CD4-positive, CD25-positive, alpha-beta regulatory T cell (primary cell): ENCODE results near the gene NCF4. TPM values are rescaled to one million over a fixed set of nuclear protein-coding genes. Genes with fewer than 3 reads are reported as not detected.
A peak's percentile ranks its signal among the peaks of the same experiment; 100 is the strongest.

Experiments used
- ATAC-seq, 2 donors: fragments of 150-1000 bp; cut with Tn5 transposase; one replicate each; pipeline ENCODE4 v1.10.0; 2021; ENCODE audit warnings: low read depth in 2 of 2, moderate number of reproducible peaks in 2 of 2, moderate library complexity in 1 of 2
- DNase-seq, 3 donors: peaks; one replicate each; pipeline versions ENCODE4 v3.0.0 to v3.0.0-alpha.2; 2012 to 2022; ENCODE audit warnings: mixed read lengths in 1 of 3
- H3K27ac ChIP-seq: one replicate; pipeline ENCODE4 v1.7.0; 2013; ENCODE audit warnings: mild to moderate bottlenecking, low read length; ENCODE audit not compliant: insufficient read depth, poor library complexity, severe bottlenecking
- H3K27me3 ChIP-seq: one replicate; pipeline ENCODE4 v1.7.0; 2013; ENCODE audit warnings: low read length; ENCODE audit not compliant: control insufficient read depth, insufficient read depth
- H3K36me3 ChIP-seq: one replicate; pipeline ENCODE4 v1.7.0; 2013; ENCODE audit warnings: mild to moderate bottlenecking, low read length, moderate library complexity; ENCODE audit not compliant: control insufficient read depth, insufficient read depth
- H3K4me1 ChIP-seq: 2 replicates; pipeline ENCODE4 v1.7.0; 2013; ENCODE audit warnings: mild to moderate bottlenecking, low read length; ENCODE audit not compliant: insufficient read depth, control insufficient read depth, poor library complexity, severe bottlenecking
- H3K4me3 ChIP-seq: one replicate; pipeline ENCODE4 v1.7.0; 2013; ENCODE audit warnings: low read depth, mild to moderate bottlenecking, low read length, moderate library complexity
- H3K9me3 ChIP-seq, 2 experiments: 1 replicate in 1 of 2; 2 replicates in 1 of 2; pipeline ENCODE4 v1.7.0; 2013; ENCODE audit warnings: low read length in 2 of 2, mild to moderate bottlenecking in 1 of 2, moderate library complexity in 1 of 2; ENCODE audit not compliant: control insufficient read depth in 2 of 2
- H3K27ac Mint-ChIP-seq, 3 donors: one replicate each; pipeline ENCODE4 v1.8.0; 2020 to 2022; ENCODE audit warnings: mild to moderate bottlenecking in 3 of 3, mixed read lengths in 3 of 3, moderate library complexity in 2 of 3
- H3K27me3 Mint-ChIP-seq: one replicate; pipeline ENCODE4 v1.8.0; 2022; ENCODE audit warnings: mild to moderate bottlenecking, mixed read lengths
- H3K36me3 Mint-ChIP-seq: one replicate; pipeline ENCODE4 v1.8.0; 2020; ENCODE audit warnings: mixed read lengths
- H3K4me1 Mint-ChIP-seq, 4 donors: one replicate each; pipeline ENCODE4 v1.8.0; 2020 to 2022; ENCODE audit warnings: mixed read lengths in 4 of 4, mild to moderate bottlenecking in 1 of 4
- H3K4me3 Mint-ChIP-seq, 4 donors: one replicate each; pipeline ENCODE4 v1.8.0; 2020 to 2022; ENCODE audit warnings: mild to moderate bottlenecking in 4 of 4, mixed read lengths in 4 of 4, moderate library complexity in 3 of 4
- H3K9me3 Mint-ChIP-seq, 7 donors: one replicate each; pipeline ENCODE4 v1.8.0; 2020 to 2022; ENCODE audit warnings: mixed read lengths in 7 of 7, mild to moderate bottlenecking in 3 of 7, moderate library complexity in 2 of 7
- polyA plus RNA-seq, 4 donors: library from polyadenylated mRNA; unstranded; fragments of 300-500 nt; fragmentation: Illumina TruSeq; gene quantifications; one replicate each; pipeline ENCODE4 v1.2.3, GENCODE V29; 2021
- total RNA-seq: library from RNA; stranded (reverse); gene quantifications from one replicate; pipeline ENCODE4 v1.2.3, GENCODE V29; 2022

NCF4 gene
- total and polyA plus RNA-seq, 5 donors from 2014 or later, result 53.1 to 126 (median 63.6) TPM

DNA sequence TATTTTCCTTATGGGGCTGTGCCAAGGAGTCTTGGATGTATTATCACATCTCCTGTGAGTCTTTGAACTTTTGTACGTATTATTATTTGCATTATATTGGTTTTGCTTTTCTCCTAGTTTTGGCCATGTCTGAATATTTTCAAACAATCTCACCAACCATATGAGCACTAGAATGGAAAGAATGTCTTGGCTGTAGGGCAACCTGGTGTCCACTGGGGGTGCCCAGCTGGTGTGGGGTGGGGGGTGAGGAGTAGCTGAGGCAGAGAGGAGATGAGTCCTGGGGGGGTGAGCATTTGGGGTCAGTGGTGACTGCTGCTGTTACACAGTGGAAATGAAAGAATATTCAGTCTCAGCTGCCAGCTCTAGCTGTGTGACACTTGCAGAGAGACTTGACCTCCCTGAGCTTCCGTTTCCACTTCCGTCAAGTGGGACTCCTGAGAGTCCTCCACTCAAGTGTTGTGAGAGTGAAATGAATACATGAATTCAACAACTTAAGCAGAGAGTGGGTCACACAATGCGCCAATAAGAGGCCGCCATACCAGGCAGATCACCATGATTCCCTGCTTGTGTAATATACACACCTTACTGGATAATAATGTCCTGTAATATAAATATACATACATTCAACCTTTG is 31.3 kb upstream of the NCF4 start:
- no peak overlapping the region for H3K4me3 Mint-ChIP-seq
- H3K27ac Mint-ChIP-seq, result no peak overlapping the region

DNA sequence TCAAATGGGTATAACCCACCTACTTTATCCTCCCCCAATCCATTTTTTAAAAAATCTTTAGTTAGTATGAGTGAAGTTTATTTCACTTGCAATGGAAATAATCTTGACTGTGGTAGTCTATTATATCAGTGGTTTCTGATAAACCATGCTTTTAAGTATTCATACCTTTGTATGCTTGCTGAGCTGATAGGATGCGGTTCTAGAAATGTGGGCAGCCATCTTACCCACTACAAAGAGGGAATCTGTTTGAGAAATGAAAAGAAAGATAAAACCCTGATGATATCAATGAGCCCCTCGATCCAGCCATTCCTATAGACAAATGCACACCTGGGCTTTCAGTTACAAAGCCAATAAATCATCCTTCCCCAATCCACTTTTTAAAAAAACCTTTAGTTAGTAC is 30.2 kb upstream of the NCF4 start:
- peaks cover 4% of the 10 kb centered on the region for H3K4me1 ChIP-seq
- H3K27ac ChIP-seq, result no peak overlapping the region
- Mint-ChIP-seq H3K9me3 (peaks cover 0 to 5% (median 0%) of the 10 kb centered on the region in 7 donors), H3K27ac (no peak overlapping the region), H3K4me1 (peaks cover 5 to 26% (median 19%) of the 10 kb centered on the region in 4 donors), H3K36me3 (no peaks in the 10 kb centered on the region), H3K27me3 (peaks cover 13% of the 10 kb centered on the region), H3K4me3 (peak overlapping the region in 3 of 4 donors; percentile 2 to 59 (median 6))
- no peaks in the 10 kb centered on the region for H3K36me3 ChIP-seq
- peak overlapping the region; percentile 5 for H3K4me3 ChIP-seq
- ATAC-seq (peak; percentile 53 to 61), DNase-seq (peak in 1 of 3 donors; percentile 20)
- H3K27me3 ChIP-seq, result no peaks in the 10 kb centered on the region
- H3K9me3 ChIP-seq, result no peaks in the 10 kb centered on the region

More for the DNA sequence above, 31.3 kb upstream of the NCF4 start:
- Mint-ChIP-seq H3K4me1 (peaks cover 5 to 26% (median 19%) of the 10 kb centered on the region in 4 donors), H3K27me3 (peaks cover 13% of the 10 kb centered on the region), H3K9me3 (peaks cover 0 to 5% (median 0%) of the 10 kb centered on the region in 7 donors), H3K36me3 (no peaks in the 10 kb centered on the region)
- ATAC-seq (no peak), DNase-seq (no peak)
- Histone ChIP-seq H3K9me3 (no peaks in the 10 kb centered on the region), H3K4me1 (peaks cover 4% of the 10 kb centered on the region), H3K36me3 (no peaks in the 10 kb centered on the region), H3K27me3 (no peaks in the 10 kb centered on the region), H3K27ac (no peak overlapping the region), H3K4me3 (no peak overlapping the region)

DNA sequence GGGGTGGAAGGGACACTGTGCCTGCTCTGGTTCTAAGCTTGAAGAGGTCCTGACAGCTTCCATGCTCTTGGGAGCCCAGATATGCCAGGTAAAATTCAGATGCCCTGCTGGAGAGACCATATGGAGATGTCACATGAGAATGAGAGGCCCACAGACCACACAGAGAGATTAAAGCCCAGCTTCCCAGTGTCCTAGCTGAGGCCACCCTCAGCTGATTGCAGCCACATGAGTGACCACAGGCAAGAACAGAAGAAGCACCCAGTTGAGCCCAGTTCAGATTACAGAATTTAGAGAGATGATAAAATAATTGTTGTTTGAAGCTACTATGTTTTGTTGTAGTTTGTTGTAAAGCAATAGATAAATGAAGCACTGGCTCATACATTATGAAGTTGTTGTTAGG is 29.6 kb upstream of the NCF4 start:
- H3K4me1 ChIP-seq, result peaks cover 4% of the 10 kb centered on the region
- H3K27ac ChIP-seq, result no peak overlapping the region
- ATAC-seq, result no peak
- no peaks in the 10 kb centered on the region for H3K9me3 ChIP-seq
- Mint-ChIP-seq H3K36me3 (no peaks in the 10 kb centered on the region), H3K27me3 (peaks cover 13% of the 10 kb centered on the region), H3K4me3 (no peak overlapping the region), H3K4me1 (peaks cover 5 to 26% (median 19%) of the 10 kb centered on the region in 4 donors), H3K9me3 (peaks cover 0 to 5% (median 0%) of the 10 kb centered on the region in 7 donors), H3K27ac (no peak overlapping the region)
- no peak overlapping the region for H3K4me3 ChIP-seq
- H3K36me3 ChIP-seq, result no peaks in the 10 kb centered on the region
- no peak for DNase-seq
- no peaks in the 10 kb centered on the region for H3K27me3 ChIP-seq

DNA sequence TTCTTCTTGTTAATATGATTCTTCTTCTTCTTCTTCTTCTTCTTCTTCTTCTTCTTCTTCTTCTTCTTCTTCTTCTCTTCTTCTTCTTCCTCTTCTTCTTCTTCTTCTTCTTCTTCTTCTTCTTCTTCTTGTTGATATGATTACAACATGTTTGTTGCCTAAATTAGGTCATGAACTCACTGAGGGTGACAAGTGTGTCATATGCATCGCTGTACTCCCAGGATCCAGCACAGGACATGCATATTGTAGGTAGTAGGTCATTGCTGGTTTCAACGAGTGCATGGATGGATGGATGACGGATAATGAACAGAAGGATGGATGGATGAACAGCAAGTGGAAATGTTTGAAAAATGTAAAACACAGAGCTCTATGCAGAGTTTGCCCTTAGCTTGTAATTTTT is 29.1 kb upstream of the NCF4 start:
- Mint-ChIP-seq H3K4me1 (peaks cover 5 to 26% (median 19%) of the 10 kb centered on the region in 4 donors), H3K27ac (no peak overlapping the region), H3K4me3 (no peak overlapping the region), H3K27me3 (peaks cover 13% of the 10 kb centered on the region), H3K9me3 (peaks cover 0 to 5% (median 0%) of the 10 kb centered on the region in 7 donors), H3K36me3 (no peaks in the 10 kb centered on the region)
- DNase-seq, result no peak
- Histone ChIP-seq H3K4me1 (peaks cover 4% of the 10 kb centered on the region), H3K27ac (no peak overlapping the region), H3K36me3 (no peaks in the 10 kb centered on the region), H3K9me3 (no peaks in the 10 kb centered on the region), H3K27me3 (no peaks in the 10 kb centered on the region), H3K4me3 (no peak overlapping the region)
- no peak for ATAC-seq

DNA sequence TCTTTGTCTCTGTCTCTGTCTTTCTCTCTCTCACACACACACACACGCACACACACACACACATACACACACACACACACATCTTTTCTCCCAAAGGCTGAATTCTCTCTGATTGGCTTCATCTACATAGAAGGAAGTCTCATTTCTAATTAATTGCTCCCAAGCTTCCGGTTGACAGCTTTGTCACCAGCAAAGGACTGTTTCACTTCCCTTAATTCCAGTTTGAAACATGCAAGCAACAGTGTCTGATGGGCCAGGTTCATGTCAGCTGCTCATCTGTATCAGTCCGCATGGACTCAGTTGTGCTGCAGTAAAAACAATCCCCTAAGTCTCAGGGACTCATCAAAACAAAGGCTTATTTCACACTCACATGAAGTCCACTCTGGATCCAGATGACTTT is 27.7 kb upstream of the NCF4 start:
- Mint-ChIP-seq H3K9me3 (peaks cover 0 to 8% (median 2%) of the 10 kb centered on the region in 7 donors), H3K4me3 (no peak overlapping the region), H3K27ac (no peak overlapping the region), H3K27me3 (peaks cover 13% of the 10 kb centered on the region), H3K36me3 (peaks cover 4% of the 10 kb centered on the region), H3K4me1 (peaks cover 5 to 26% (median 19%) of the 10 kb centered on the region in 4 donors)
- Histone ChIP-seq H3K36me3 (no peaks in the 10 kb centered on the region), H3K27me3 (no peaks in the 10 kb centered on the region), H3K4me1 (peaks cover 4% of the 10 kb centered on the region), H3K4me3 (no peak overlapping the region), H3K9me3 (no peaks in the 10 kb centered on the region), H3K27ac (no peak overlapping the region)
- ATAC-seq (no peak), DNase-seq (no peak)

DNA sequence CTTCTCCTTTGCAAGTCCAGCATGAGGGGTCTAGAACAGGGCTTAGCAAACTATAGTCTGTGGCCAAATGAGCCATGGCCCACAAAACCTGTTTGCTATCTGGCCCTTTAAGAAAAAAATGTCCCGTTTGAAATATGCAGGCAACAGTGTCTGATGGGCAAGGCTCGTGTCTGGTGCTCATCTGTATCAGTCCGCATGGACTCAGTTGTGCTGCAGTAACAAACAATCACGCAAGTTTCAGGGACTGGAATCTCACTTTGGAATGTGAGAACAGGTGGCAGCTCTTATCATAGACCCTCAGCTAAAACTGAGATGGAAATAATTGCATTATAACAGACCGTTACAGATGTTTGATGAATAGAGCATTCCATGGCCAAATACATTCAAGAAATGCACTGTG is 24.9 kb upstream of the NCF4 start:
- Mint-ChIP-seq H3K36me3 (peaks cover 4% of the 10 kb centered on the region), H3K27me3 (peaks cover 8% of the 10 kb centered on the region), H3K27ac (no peak overlapping the region), H3K4me1 (peaks cover 0 to 13% (median 6%) of the 10 kb centered on the region in 4 donors), H3K9me3 (peaks cover 0 to 8% (median 3%) of the 10 kb centered on the region in 7 donors), H3K4me3 (no peak overlapping the region)
- no peak for ATAC-seq
- no peak for DNase-seq
- no peaks in the 10 kb centered on the region for H3K36me3 ChIP-seq
- peaks cover 3% of the 10 kb centered on the region for H3K27me3 ChIP-seq
- H3K27ac ChIP-seq, result no peak overlapping the region
- no peak overlapping the region for H3K4me3 ChIP-seq
- no peaks in the 10 kb centered on the region for H3K4me1 ChIP-seq
- H3K9me3 ChIP-seq, result no peaks in the 10 kb centered on the region

DNA sequence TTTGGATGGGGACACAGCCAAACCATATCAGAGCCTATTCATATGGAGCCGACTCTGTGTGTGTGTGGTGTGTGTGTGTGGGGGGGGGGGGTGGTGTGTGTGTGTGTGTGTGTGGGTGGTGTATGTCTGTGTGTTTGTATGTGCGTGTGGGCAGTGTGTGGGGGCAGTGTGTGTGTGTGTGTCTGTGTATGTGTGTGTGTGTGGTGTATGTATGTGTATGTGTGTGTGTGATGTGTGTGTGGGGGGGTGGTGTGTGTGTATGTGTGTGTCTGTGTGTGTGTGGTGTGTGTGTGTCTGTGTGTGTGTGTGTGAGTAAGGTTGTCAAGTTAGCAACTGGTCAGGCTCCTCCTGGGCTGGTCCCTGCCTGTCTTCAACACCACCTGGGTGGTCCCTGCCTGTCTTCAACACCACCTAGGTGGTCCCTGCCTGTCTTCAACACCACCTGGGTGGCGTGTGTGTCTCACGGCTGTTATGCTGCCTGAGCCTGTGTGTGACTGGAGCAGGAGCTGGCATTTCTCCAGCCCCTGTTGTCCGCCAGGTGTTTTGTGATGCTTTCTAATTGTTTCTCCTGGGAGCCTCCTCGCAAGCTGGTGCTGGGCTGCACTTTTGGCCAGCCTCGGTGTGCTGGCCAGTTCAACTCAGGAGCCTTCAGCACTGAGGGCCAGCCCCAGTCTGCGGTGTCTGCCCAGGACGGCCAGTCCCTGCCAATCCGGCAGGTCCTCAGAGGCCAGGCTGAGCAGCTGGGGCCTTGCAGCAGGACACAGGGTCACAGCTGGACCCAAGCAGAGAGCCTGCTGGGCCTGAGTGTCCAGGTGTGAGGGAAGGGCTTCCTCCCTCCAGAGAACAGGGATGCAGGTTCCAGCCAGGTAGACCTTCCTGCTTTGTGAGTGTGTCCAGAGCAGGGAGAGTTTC is 22.4 kb upstream of the NCF4 start:
- no peak for DNase-seq
- Mint-ChIP-seq H3K4me3 (no peak overlapping the region), H3K9me3 (peaks cover 0 to 8% (median under 1%) of the 10 kb centered on the region in 7 donors), H3K4me1 (no peaks in the 10 kb centered on the region), H3K27me3 (peaks cover 7% of the 10 kb centered on the region), H3K27ac (peak overlapping the region in 1 of 3 donors; percentile 49), H3K36me3 (peaks cover 4% of the 10 kb centered on the region)
- ATAC-seq, result no peak
- H3K27ac ChIP-seq, result no peak overlapping the region
- H3K27me3 ChIP-seq, result peaks cover 3% of the 10 kb centered on the region
- H3K4me3 ChIP-seq, result no peak overlapping the region
- no peaks in the 10 kb centered on the region for H3K36me3 ChIP-seq
- no peaks in the 10 kb centered on the region for H3K9me3 ChIP-seq
- no peaks in the 10 kb centered on the region for H3K4me1 ChIP-seq
